GM04504 (cell line): Measurements from ENCODE around the gene MCAM.

ENCODE experiments used
- DNase-seq: peaks from one replicate; pipeline ENCODE4 v3.0.0-alpha.2; 2012; ENCODE audit warnings: low read depth

Gene MCAM

DNA sequence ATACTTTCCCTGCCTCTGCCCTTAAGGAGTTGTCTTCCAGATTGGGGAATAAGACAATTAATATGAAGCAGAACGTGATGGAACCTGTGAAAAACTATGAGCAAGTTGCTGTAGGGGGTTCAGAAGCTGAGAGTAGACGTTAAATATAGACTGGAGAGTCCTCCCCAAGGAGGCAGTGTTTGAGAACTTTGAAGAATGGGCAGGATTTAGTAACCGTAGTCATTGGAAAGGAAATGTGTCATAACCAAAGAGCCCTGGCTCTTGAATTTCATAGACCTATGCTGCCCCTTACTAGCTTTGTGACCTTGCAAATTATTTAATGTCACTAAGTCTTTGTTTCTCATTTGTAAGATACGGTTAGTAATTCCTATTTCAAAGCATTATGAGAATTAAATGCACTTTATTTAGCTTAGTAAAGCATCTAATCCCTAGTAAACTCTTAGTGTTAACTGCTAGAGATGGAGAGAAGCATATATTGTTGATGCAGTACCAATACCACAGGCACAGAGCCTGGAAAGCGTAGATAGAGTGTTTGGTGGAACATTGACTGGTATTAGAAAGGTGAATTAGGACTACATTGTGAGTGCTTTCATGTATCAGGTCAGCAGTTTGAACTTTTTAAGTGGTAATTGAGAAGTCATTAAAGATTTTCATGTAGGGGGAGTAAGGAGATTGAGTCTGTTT is 54.1 kb downstream of the MCAM start:
- no peak for DNase-seq

GRCh38 chr11:119258983-119259382 is 57.9 kb downstream of the MCAM start:
- DNase-seq: no peak
